Neural cell (in vitro differentiated cells): ENCODE data around the gene C19orf67.

ENCODE experiments used
- CTCF ChIP-seq: fragments of 450-650 bp; IDR thresholded peaks from 2 replicates; pipeline ENCODE4 v1.5.1; 2014; ENCODE audit warnings: antibody characterized with exemption, mild to moderate bottlenecking, moderate library complexity; ENCODE audit not compliant: poor library complexity, severe bottlenecking
- EZH2 ChIP-seq: fragments of 200-600, 300-800 bp; shearing (Covaris generic), sonication (generic); IDR thresholded peaks from 2 replicates; pipeline ENCODE4 v1.6.1; 2014; ENCODE audit warnings: antibody characterized with exemption, low read length, borderline replicate concordance, mild to moderate bottlenecking; ENCODE audit not compliant: insufficient read depth, poor library complexity, severe bottlenecking
- POLR2AphosphoS5 ChIP-seq: IDR thresholded peaks from 2 replicates; pipeline ENCODE4 v1.6.1; 2012
- REST ChIP-seq: IDR thresholded peaks from 2 replicates; pipeline ENCODE4 v1.6.1; 2012; ENCODE audit warnings: borderline replicate concordance
- TAF1 ChIP-seq: IDR thresholded peaks from 2 replicates; pipeline ENCODE4 v1.6.1; 2012; ENCODE audit warnings: low read depth

GRCh38 chr19:14031719-14032480 is 53.7 kb downstream of the C19orf67 start, which contains the start of gene IL27RA:
- TF ChIP-seq CTCF, result peak; percentile 76
- no peak for TF ChIP-seq EZH2
- peak; percentile 13 for TF ChIP-seq POLR2AphosphoS5
- peak; percentile 56 for TF ChIP-seq REST
- TF ChIP-seq TAF1, result peak; percentile 38
